Measurements from ENCODE around the gene INTS11. TPM values are rescaled to one million over a fixed set of nuclear protein-coding genes. Genes with fewer than 3 reads are reported as not detected.

INTS11 gene
- polyA plus RNA-seq, 3 donors, result 46.2 to 154 (median 49.6) TPM

DNA sequence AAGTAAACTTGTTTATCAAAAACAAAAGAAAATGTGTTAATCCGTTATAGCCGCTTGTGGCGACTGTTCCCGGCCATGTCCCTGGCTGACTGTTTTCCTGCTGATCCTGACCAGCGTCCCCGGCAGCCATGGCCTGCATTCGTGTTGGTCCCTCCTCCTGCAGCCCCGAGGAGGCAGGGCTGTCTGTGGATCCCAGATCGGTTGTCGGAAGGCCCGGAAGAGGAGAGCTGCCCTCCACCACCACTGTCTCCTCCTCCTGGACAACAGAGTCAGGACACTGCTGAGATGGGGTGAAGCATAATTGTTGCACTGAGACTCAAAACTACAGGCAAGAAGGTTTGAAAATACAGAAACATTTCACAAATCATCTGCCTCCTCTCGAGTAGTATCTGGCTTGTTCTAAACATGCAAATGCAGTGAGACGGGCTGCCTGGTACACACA lies 37.5 kb upstream of the INTS11 start:
- no peaks in the 10 kb centered on the region for H3K4me1 ChIP-seq (ENCODE audit: control insufficient read depth in 1 of 2, insufficient read depth in 2 of 2, low read length in 2 of 2)

DNA sequence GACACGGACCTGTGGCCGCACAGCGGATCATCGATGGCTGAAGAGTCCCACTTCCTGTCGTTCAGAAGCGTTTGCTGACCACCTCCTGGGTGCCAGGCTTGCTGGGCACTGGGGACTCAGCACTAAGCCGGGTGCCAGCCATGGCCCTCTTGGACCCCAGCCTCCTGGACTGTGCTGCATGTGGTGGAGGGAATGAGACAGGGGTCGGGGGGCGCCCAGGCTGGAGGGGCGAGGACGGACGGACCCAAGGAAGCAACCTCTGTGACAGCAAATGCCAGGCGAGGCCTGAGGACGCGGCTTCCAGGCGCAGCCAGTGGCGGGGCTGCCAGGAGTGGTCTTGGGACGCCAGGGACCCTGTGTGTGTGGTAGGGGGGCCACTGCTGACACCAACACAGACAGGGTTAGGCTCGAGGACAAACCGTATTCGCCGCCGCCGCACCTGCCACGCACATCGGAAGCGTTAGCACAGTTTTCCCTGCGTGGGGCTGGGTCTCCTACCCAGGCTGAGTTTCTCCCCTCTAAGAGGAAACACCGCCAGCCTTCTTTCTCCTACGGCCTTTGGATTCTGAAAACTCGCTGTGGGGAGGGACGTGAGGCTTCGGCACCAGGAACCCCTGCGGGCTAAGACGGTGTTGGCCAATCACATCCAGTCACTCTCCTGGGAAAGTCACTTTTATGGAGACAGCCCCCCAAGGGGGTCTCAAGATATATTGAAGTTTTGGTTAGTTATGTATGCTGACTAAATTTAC lies 36.9 kb upstream of the INTS11 start:
- Histone ChIP-seq H3K4me3 (replicated peaks in 1 of 3; ENCODE audit: low read depth in 2 of 3, low read length in 3 of 3) (no peak overlapping the region), H3K36me3 (replicated peaks in 1 of 2; ENCODE audit: control insufficient read depth in 1 of 2, insufficient read depth in 2 of 2, low read length in 2 of 2) (no peaks in the 10 kb centered on the region), H4K20me1 (ENCODE audit: insufficient read depth, low read length) (no peaks in the 10 kb centered on the region), H2AFZ (ENCODE audit: insufficient read depth, low read depth, low read length, poor library complexity, severe bottlenecking) (no peak overlapping the region), H3K79me2 (ENCODE audit: insufficient read depth, low read length) (no peaks in the 10 kb centered on the region), H3K4me1 (ENCODE audit: control insufficient read depth in 1 of 2, insufficient read depth in 2 of 2, low read length in 2 of 2) (no peaks in the 10 kb centered on the region), H3K9me3 (replicated peaks in 1 of 2; ENCODE audit: control insufficient read depth in 1 of 2, insufficient read depth in 1 of 2, low read length in 2 of 2) (peaks cover 0 to 6% of the 10 kb centered on the region in 2 donors), H3K4me2 (replicated peaks; ENCODE audit: extremely low read depth, low read length, poor library complexity, severe bottlenecking) (no peak overlapping the region), H3K9ac (ENCODE audit: insufficient read depth, low read length, poor library complexity, severe bottlenecking) (no peak overlapping the region), H3K27ac (ENCODE audit: low read depth in 1 of 2, low read length in 2 of 2) (no peak overlapping the region), H3K27me3 (ENCODE audit: control insufficient read depth in 2 of 2, insufficient read depth in 2 of 2, low read length in 2 of 2) (peaks cover 0 to 56% of the 10 kb centered on the region in 2 donors)
- Mint-ChIP-seq H3K9me3 (peaks cover 0 to 5% (median 2%) of the 10 kb centered on the region in 7 donors), H3K27ac (no peak overlapping the region), H3K27me3 (ENCODE audit: low read depth in 3 of 3) (peaks cover 55 to 77% (median 58%) of the 10 kb centered on the region in 3 donors), H3K4me1 (peaks cover 5% of the 10 kb centered on the region), H3K4me3 (peak overlapping the region in 1 of 2 donors; percentile 54), H3K36me3 (no peaks in the 10 kb centered on the region)
- intact Hi-C loops (cut with micrococcal nuclease), result no loop called here
- WGBS (ENCODE audit: insufficient coverage), result 75% methylated on average over 25 of the region's 35 CpGs
- no peak for DNase-seq
- TF ChIP-seq, protein P1, sequence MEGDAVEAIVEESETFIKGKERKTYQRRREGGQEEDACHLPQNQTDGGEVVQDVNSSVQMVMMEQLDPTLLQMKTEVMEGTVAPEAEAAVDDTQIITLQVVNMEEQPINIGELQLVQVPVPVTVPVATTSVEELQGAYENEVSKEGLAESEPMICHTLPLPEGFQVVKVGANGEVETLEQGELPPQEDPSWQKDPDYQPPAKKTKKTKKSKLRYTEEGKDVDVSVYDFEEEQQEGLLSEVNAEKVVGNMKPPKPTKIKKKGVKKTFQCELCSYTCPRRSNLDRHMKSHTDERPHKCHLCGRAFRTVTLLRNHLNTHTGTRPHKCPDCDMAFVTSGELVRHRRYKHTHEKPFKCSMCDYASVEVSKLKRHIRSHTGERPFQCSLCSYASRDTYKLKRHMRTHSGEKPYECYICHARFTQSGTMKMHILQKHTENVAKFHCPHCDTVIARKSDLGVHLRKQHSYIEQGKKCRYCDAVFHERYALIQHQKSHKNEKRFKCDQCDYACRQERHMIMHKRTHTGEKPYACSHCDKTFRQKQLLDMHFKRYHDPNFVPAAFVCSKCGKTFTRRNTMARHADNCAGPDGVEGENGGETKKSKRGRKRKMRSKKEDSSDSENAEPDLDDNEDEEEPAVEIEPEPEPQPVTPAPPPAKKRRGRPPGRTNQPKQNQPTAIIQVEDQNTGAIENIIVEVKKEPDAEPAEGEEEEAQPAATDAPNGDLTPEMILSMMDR (IDR thresholded peaks at IDR 0.05), result no peak

More for the DNA sequence above, 37.5 kb upstream of the INTS11 start:
- no peaks in the 10 kb centered on the region for H3K36me3 Mint-ChIP-seq
- H3K36me3 ChIP-seq (replicated peaks in 1 of 2; ENCODE audit: control insufficient read depth in 1 of 2, insufficient read depth in 2 of 2, low read length in 2 of 2), result no peaks in the 10 kb centered on the region
- H3K27me3 ChIP-seq (ENCODE audit: control insufficient read depth in 2 of 2, insufficient read depth in 2 of 2, low read length in 2 of 2), result peaks cover 0 to 51% of the 10 kb centered on the region in 2 donors
- H3K4me1 Mint-ChIP-seq, result peaks cover 5% of the 10 kb centered on the region
- intact Hi-C loops (cut with micrococcal nuclease), result no loop called here
- H3K4me2 ChIP-seq (replicated peaks; ENCODE audit: extremely low read depth, low read length, poor library complexity, severe bottlenecking), result no peak overlapping the region
- no peaks in the 10 kb centered on the region for H3K79me2 ChIP-seq (ENCODE audit: insufficient read depth, low read length)
- no peak overlapping the region for H3K9ac ChIP-seq (ENCODE audit: insufficient read depth, low read length, poor library complexity, severe bottlenecking)
- peaks cover 0 to 12% of the 10 kb centered on the region in 2 donors for H3K9me3 ChIP-seq (replicated peaks in 1 of 2; ENCODE audit: control insufficient read depth in 1 of 2, insufficient read depth in 1 of 2, low read length in 2 of 2)
- no peak overlapping the region for H3K27ac Mint-ChIP-seq
- peak overlapping the region in 1 of 2 donors; percentile 37 for H3K4me3 Mint-ChIP-seq
- peaks cover 55 to 71% (median 58%) of the 10 kb centered on the region in 3 donors for H3K27me3 Mint-ChIP-seq (ENCODE audit: low read depth in 3 of 3)
- H3K9me3 Mint-ChIP-seq, result peaks cover 0 to 5% (median 2%) of the 10 kb centered on the region in 7 donors
- no peaks in the 10 kb centered on the region for H4K20me1 ChIP-seq (ENCODE audit: insufficient read depth, low read length)
- no peak overlapping the region for H3K27ac ChIP-seq (ENCODE audit: low read depth in 1 of 2, low read length in 2 of 2)
- no peak for DNase-seq
- no peak overlapping the region for H2AFZ ChIP-seq (ENCODE audit: insufficient read depth, low read depth, low read length, poor library complexity, severe bottlenecking)
- 32% methylated on average over 9 of the region's 13 CpGs for WGBS (ENCODE audit: insufficient coverage)
- TF ChIP-seq, protein P1 (IDR thresholded peaks at IDR 0.05), result no peak
- no peak overlapping the region for H3K4me3 ChIP-seq (replicated peaks in 1 of 3; ENCODE audit: low read depth in 2 of 3, low read length in 3 of 3)
